Heart left ventricle (tissue), 16 donors: ENCODE results near the gene TCF7L2. TPM values are rescaled to one million over a fixed set of nuclear protein-coding genes. Genes with fewer than 3 reads are reported as not detected.

Experiments
- ATAC-seq, 4 donors: fragments of 200-7000 bp; cut with Tn5 transposase; one replicate each; pipeline ENCODE4 v1.9.1; 2020 to 2022; ENCODE audit warnings: moderate library complexity in 4 of 4, mild to moderate bottlenecking in 3 of 4, moderate number of reproducible peaks in 1 of 4
- DNase-seq, 5 donors: peaks; one replicate each; pipeline ENCODE4 v3.0.0-alpha.2; 2020
- H3K27ac ChIP-seq, 12 donors: fragments of 200-600 bp; sonication (generic) in 4 of 12; one replicate each; pipeline versions ENCODE4 v1.5.0 to v1.8.0; 2016 to 2022; ENCODE audit warnings: mild to moderate bottlenecking in 2 of 12
- H3K27me3 ChIP-seq, 9 donors: fragments of 200-600 bp; sonication (generic) in 2 of 9; one replicate each; pipeline versions ENCODE4 v1.5.1 to v1.8.0; 2016 to 2022; ENCODE audit warnings: mild to moderate bottlenecking in 3 of 9
- H3K36me3 ChIP-seq, 9 donors: fragments of 200-600 bp; sonication (generic) in 2 of 9; one replicate each; pipeline versions ENCODE4 v1.5.0 to v1.8.0; 2018 to 2022; ENCODE audit warnings: mild to moderate bottlenecking in 2 of 9
- H3K4me1 ChIP-seq, 12 donors: fragments of 200-600 bp; sonication (generic) in 4 of 12; one replicate each; pipeline versions ENCODE4 v1.5.0 to v1.8.0; 2016 to 2022; ENCODE audit warnings: mild to moderate bottlenecking in 3 of 12
- H3K4me3 ChIP-seq, 12 donors: fragments of 200-600 bp; sonication (generic) in 4 of 12; one replicate each; pipeline versions ENCODE4 v1.5.0 to v1.8.0; 2017 to 2022; ENCODE audit warnings: mild to moderate bottlenecking in 9 of 12, moderate library complexity in 4 of 12
- H3K9me3 ChIP-seq, 12 donors: fragments of 200-600 bp; sonication (generic) in 4 of 12; one replicate each; pipeline versions ENCODE4 v1.5.0 to v1.8.0; 2016 to 2022; ENCODE audit warnings: mild to moderate bottlenecking in 1 of 12
- POLR2A ChIP-seq, 2 donors: fragments of 450-650 bp; IDR thresholded peaks; one replicate each; pipeline ENCODE4 v1.6.1; 2017; ENCODE audit warnings: antibody characterized with exemption in 2 of 2, mild to moderate bottlenecking in 2 of 2, moderate library complexity in 2 of 2
- WGBS, 4 donors: extraction: QIAGEN DNeasy Blood & Tissue Kit in 2 of 4; methylation state at CpG; one replicate each; pipeline versions ENCODE4 v1.1.5 to v1.1.7; 2013 to 2018; 5-methylcytosine and 5-hydroxymethylcytosine counted together
- intact Hi-C, 10 donors: fragments of 100-400 bp; cut with DNase I; formaldehyde crosslinking; loops; one replicate each; pipeline versions ENCODE4 v1.11.1 to v1.14.2; 2022
- polyA plus RNA-seq, 2 donors: library from polyadenylated mRNA; stranded (reverse); fragments of 200-250 nt; gene quantifications; one replicate each; pipeline ENCODE4 v1.2.3, GENCODE V29; 2013
- total RNA-seq, 9 donors: library from RNA; depleted of rRNA in 2 of 9; stranded (reverse); fragments of >200 nt in 2 of 9; fragmentation: NEBNext Ultra II Directional in 3 of 9; extraction: Animal tissue kit (Norgen Biotek cat#: 25700) in 3 of 9; gene quantifications; one replicate each; pipeline versions ENCODE4 v1.1.0 to v1.2.4, GENCODE V29; 2016 to 2023
- TF ChIP-seq, protein P1 (sequence below), 12 donors: fragments of 200-600 bp; sonication (generic) in 4 of 12; IDR thresholded peaks; one replicate each; pipeline versions ENCODE4 v1.5.0 to v1.8.0; 2018 to 2022; ENCODE audit warnings: antibody characterized with exemption in 12 of 12, mild to moderate bottlenecking in 5 of 12
- donor health status: ischemic (EF 13 %, LVEDD 7.1; RV severe dilation, severe dysfunction).
- donor health status: healthy with polysubstance abuse.
- donor health status: DM: no; HTN: yes; CAD: no.
- donor health status: DM: no; HTN: no; CAD: no.
- donor health status: ischemic (EF 25% LVEDD 6.9; RV normal size, moderate dysfunction).
- donor health status: ischemic (EF 25% LVEDD 5.7; RV mildly dilated, moderate dysfunction).
- donor health status: healthy.
- donor health status: DM: yes; HTN: yes; CAD: no.
- donor health status: ischemic (EF 35%, LVEDD 5.7; RV mildly dilated, moderate dysfunction).
- donor health status: nonischemic (EF 11% LVEDD 7.7; RV severe dilation, severe dysfunction).
- donor health status: DM: yes; HTN: yes; CAD: no.
- donor health status: PGD.
- donor health status: ischemic (EF 29% LVEDD 5.4; RV normal size, mild dysfunction).
- donor health status: nonischemic (EF 23%, LVEDD 6.1; RV moderate dilation, normal function).

TCF7L2 gene
- total and polyA plus RNA-seq, 11 donors, result 4.3 to 17.5 (median 8.4) TPM

DNA sequence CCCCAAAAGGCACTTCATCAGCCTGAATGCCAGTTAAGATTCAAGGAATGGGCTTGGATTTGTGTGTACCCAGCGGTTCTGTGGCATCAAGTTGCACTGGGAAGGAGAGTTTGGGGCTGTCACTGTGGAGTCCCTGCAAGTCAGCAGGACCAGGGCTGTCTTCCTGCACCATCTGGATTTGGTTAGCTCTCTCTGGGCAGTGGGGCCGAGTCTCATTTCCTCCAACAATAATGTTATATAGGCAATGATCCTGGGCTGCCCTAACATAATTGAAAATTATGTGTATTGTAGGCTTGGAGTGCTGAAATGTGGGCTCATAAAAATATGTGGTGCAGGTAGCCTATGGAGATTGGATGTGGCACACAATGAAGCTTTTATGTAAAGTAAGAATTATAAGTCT lies 87.2 kb downstream of the TCF7L2 start:
- 56 to 81% (median 75%) methylated on average over 2 of the region's 2 CpGs for WGBS, 4 donors
- Histone ChIP-seq H3K27ac (no peak overlapping the region), H3K36me3 (peaks cover 0 to 7% (median 0%) of the 10 kb centered on the region in 9 donors), H3K4me1 (peaks cover 0 to 43% (median 9%) of the 10 kb centered on the region in 12 donors), H3K27me3 (no peaks in the 10 kb centered on the region), H3K9me3 (no peaks in the 10 kb centered on the region), H3K4me3 (no peak overlapping the region)
- TF ChIP-seq, protein P1, sequence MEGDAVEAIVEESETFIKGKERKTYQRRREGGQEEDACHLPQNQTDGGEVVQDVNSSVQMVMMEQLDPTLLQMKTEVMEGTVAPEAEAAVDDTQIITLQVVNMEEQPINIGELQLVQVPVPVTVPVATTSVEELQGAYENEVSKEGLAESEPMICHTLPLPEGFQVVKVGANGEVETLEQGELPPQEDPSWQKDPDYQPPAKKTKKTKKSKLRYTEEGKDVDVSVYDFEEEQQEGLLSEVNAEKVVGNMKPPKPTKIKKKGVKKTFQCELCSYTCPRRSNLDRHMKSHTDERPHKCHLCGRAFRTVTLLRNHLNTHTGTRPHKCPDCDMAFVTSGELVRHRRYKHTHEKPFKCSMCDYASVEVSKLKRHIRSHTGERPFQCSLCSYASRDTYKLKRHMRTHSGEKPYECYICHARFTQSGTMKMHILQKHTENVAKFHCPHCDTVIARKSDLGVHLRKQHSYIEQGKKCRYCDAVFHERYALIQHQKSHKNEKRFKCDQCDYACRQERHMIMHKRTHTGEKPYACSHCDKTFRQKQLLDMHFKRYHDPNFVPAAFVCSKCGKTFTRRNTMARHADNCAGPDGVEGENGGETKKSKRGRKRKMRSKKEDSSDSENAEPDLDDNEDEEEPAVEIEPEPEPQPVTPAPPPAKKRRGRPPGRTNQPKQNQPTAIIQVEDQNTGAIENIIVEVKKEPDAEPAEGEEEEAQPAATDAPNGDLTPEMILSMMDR (IDR thresholded peaks at IDR 0.05), result no peak
- TF ChIP-seq POLR2A (IDR thresholded peaks at IDR 0.05), result no peak
- ATAC-seq (no peak), DNase-seq (no peak)
- intact Hi-C loops, result no loop called here

DNA sequence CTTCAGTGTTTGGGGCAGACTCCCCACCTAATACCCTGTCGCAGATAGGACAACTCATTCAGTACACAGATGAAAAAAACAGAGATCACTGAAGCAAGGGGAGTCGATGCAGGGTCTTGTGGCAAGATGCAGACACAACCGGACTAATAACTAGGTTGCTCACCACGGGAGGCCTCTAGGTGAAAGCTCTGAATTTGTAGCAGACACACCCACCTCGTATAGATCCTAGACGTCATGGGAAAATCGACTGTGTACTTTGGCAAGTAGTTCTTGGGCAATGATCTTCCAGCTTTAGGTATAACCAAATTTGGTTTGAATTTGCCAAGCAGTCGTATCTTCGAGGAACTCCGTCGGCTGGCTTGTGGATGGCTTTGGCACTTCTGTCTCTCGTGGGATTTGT lies 88.1 kb downstream of the TCF7L2 start:
- intact Hi-C loops, result no loop called here
- WGBS, 4 donors, result 90 to 95% (median 93%) methylated on average over 12 of the region's 12 CpGs
- DNase-seq (no peak), ATAC-seq (no peak)
- H3K9me3 ChIP-seq, result no peaks in the 10 kb centered on the region
- no peaks in the 10 kb centered on the region for H3K27me3 ChIP-seq
- H3K4me3 ChIP-seq, result no peak overlapping the region
- peaks cover 0 to 48% (median 12%) of the 10 kb centered on the region in 12 donors for H3K4me1 ChIP-seq
- H3K36me3 ChIP-seq, result peaks cover 0 to 7% (median 0%) of the 10 kb centered on the region in 9 donors
- H3K27ac ChIP-seq, result no peak overlapping the region
- no peak for TF ChIP-seq POLR2A (IDR thresholded peaks at IDR 0.05)
- TF ChIP-seq, protein P1 (IDR thresholded peaks at IDR 0.05), result no peak

GRCh38 chr10:113038985-113039384 lies 88.9 kb downstream of the TCF7L2 start:
- DNase-seq (no peak), ATAC-seq (no peak)
- TF ChIP-seq, protein P1 (IDR thresholded peaks at IDR 0.05), result no peak
- no peak for TF ChIP-seq POLR2A (IDR thresholded peaks at IDR 0.05)
- Histone ChIP-seq H3K4me1 (peaks cover 0 to 48% (median 12%) of the 10 kb centered on the region in 12 donors), H3K4me3 (no peak overlapping the region), H3K27ac (no peak overlapping the region), H3K36me3 (peaks cover 0 to 7% (median 0%) of the 10 kb centered on the region in 9 donors), H3K9me3 (no peaks in the 10 kb centered on the region), H3K27me3 (no peaks in the 10 kb centered on the region)
- intact Hi-C loops, result no loop called here
- WGBS, 4 donors, result 90 to 96% (median 92%) methylated on average over 4 of the region's 4 CpGs

DNA sequence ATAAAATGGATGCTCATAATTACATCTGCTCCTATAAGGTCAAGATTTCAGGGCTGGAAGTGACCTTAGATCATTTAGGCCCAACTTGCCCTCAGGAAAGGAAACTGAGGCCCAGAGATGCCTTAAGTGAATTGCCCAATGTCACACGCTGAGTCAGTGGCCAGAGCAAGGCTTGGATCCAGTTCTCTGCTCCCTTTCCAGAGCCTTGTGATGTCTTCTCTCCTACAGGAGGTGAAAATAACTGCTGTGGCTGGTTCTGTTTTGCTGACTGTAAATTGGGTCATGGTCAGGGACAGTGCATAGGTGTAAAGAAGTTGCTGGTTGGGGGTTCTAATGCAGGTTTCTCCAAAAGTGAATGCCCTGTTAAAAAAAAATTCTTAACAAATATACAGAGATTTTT lies 91.3 kb downstream of the TCF7L2 start:
- intact Hi-C loops, result no loop called here
- Histone ChIP-seq H3K27me3 (no peaks in the 10 kb centered on the region), H3K9me3 (no peaks in the 10 kb centered on the region), H3K4me1 (peaks cover 0 to 35% (median 10%) of the 10 kb centered on the region in 12 donors), H3K4me3 (no peak overlapping the region), H3K27ac (no peak overlapping the region), H3K36me3 (peaks cover 0 to 7% (median 0%) of the 10 kb centered on the region in 9 donors)
- 92 to 99% (median 94%) methylated on average over 1 of the region's 1 CpG for whole genome bisulfite sequencing, 4 donors
- DNase-seq (no peak), ATAC-seq (no peak)
- TF ChIP-seq, protein P1 (IDR thresholded peaks at IDR 0.05), result no peak
- TF ChIP-seq POLR2A (IDR thresholded peaks at IDR 0.05), result no peak
